ENCODE data around the gene E2F8. TPM values are rescaled to one million over a fixed set of nuclear protein-coding genes. Genes with fewer than 3 reads are reported as not detected.
"Not testable (repeated sequence)": the region's sequence is repeated elsewhere in the genome, so short reads cannot be mapped to it uniquely, and the experiment has no call there.

Gene E2F8, protein sequence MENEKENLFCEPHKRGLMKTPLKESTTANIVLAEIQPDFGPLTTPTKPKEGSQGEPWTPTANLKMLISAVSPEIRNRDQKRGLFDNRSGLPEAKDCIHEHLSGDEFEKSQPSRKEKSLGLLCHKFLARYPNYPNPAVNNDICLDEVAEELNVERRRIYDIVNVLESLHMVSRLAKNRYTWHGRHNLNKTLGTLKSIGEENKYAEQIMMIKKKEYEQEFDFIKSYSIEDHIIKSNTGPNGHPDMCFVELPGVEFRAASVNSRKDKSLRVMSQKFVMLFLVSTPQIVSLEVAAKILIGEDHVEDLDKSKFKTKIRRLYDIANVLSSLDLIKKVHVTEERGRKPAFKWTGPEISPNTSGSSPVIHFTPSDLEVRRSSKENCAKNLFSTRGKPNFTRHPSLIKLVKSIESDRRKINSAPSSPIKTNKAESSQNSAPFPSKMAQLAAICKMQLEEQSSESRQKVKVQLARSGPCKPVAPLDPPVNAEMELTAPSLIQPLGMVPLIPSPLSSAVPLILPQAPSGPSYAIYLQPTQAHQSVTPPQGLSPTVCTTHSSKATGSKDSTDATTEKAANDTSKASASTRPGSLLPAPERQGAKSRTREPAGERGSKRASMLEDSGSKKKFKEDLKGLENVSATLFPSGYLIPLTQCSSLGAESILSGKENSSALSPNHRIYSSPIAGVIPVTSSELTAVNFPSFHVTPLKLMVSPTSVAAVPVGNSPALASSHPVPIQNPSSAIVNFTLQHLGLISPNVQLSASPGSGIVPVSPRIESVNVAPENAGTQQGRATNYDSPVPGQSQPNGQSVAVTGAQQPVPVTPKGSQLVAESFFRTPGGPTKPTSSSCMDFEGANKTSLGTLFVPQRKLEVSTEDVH
- 5.2 TPM for total RNA-seq

DNA sequence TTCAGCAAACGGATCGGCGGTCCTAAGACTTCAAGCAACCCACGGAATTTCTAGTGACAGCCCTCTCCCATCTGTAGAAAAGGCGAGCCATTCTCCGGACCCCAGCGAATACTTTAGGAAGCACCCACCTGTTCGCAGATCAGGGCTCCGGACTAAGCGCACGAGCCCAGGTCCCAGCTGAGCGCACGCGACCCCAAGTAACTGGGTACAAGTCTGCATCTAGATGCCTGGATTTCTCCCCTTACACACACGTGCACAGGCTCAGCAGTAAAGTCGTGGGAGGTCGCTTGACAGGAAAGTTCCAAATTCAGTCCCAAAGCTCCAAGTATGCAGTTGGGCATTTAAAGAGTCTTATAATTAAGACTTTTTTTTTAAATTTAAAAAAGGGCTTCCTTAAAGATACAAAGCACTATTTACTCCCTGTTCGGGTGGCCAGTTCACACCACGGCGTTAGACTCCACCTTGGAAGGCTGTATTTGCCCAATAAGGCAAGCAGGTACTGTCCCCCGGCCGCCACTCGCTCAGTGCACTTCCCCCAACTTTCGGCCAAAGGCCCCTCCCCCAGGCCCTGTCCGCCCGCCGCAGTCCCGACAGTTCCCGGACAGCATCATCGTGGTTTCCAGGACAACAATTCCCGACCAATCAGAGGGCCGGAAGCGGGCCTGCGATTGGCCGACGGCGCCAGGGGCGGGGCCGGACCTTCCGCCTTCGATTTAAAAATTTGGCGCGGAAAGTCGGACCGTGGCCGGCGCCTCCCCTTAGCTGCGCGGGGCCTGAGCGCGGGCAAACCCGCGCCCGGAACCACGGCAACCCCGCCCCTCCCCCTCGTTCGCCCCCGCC is at the start of gene E2F8:
Gene E2F8 (minus strand): TSS at position 526 of the 840 bp plus-strand sequence. CDS start 824 bp downstream, outside the sequence.
- peak; percentile 85 for ATAC-seq

DNA sequence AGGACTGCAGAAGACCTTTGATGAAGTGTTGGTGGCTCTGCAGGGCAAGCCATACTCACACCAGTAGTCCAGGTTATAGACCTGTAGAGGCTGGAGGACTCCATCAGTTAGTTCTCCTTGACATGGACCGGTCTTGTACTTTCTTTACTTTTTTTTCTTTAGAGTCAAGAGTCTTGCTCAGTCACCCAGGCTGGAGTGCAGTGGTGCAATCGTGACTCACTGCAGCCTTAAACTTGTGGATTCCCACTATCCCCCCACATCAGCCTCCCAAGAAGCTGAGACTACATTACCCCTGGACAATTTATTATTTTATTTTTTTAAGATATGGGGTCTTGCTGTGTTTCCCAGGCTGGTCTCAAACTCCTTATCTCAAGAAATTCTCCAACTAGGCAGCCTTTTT is 49.6 kb upstream of the E2F8 start:
- ATAC-seq, result no peak

GRCh38 chr11:19288256-19288655 is 47.5 kb upstream of the E2F8 start:
- no peak for ATAC-seq

GRCh38 chr11:19286411-19286810 is 45.7 kb upstream of the E2F8 start:
- no peak for ATAC-seq

DNA sequence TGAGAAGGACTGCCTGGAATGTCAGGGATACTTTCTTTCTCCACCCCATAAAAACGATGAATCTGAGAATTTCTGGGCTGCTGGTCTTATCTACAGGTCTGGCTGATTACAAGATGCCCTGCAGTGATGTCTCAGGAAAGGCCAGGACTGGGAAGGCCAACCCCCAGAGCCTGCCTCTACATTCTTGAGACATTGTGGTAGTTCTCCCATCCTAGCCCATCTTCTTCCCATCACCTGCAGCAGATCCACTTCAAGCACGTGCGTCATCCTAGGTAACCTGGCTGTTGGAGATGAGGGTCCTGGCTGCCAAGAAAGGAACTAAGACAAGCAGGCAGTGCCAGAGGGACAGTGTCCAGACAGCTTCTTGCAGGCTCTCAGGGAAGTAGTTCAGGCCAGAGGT is 44.1 kb upstream of the E2F8 start:
- ATAC-seq, result no peak

GRCh38 chr11:19283991-19284390 is 43.2 kb upstream of the E2F8 start:
- ATAC-seq, result no peak

GRCh38 chr11:19281555-19281954 is 40.8 kb upstream of the E2F8 start:
- ATAC-seq, result no peak

GRCh38 chr11:19281041-19281440 is 40.3 kb upstream of the E2F8 start:
- ATAC-seq, result no peak

GRCh38 chr11:19279451-19279850 is 38.7 kb upstream of the E2F8 start:
- no peak for ATAC-seq

DNA sequence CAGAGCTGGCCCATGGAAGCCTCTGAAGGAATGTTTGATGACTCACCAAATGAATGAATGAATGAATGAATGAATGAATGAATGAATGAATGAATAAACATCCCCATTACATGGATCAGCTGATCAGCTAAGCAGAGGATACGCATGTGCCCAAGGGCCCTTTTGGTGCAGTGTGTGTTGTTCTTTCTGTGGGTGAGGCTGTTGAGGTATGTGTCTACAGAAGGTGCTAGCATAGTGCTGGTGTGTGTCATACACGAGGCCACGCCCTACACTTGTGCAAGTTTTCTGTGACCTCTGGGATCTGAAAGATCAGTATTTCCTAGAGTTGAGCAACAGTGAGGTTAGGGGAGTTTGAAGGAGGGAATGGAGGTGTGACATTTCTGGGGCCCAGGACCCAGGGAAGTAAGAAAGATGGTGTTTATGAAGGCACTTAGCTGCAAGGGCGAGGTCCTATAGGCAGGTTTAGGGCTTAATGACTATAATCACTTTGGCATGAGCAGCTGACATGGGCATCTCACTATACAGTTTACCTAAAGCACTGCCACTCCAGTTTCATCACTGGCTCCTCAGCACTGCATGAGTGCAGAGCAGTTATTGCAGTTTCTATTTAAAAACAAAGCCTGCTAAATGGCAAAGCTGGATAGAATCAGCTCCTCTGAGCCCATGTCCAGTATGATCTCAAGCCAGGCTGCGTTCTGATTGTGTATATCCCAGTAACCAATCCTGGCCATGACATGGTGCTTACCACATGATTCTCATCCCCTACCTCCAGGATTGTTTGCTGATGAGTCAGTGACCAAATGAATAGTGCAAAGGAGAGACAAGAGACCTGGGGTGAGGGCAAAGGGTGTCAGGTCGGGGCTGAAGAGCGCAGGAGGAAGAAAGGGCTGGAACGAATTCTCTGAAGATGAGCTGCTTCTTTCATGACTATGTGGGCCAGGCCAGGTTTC is 36.4 kb upstream of the E2F8 start:
- ATAC-seq, result peak; percentile 100

GRCh38 chr11:19275496-19275895 is 34.8 kb upstream of the E2F8 start:
- ATAC-seq, result peak; percentile 22

DNA sequence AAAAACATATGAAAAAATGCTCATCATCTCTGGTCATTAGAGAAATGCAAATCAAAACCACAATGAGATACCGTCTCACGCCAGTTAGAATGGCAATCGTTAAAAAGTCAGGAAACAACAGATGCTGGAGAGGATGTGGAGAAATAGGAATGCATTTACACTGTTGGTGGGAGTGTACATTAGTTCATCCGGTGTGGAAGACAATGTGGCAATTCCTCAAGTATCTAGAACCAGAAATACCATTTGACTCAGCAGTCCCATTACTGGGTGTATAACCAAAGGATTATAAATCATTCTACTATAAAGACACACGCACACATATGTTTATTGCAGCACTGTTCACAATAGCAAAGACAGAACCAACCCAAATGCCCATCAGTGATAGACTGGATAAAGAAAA is 32.5 kb upstream of the E2F8 start:
- not testable (repeated sequence) for ATAC-seq

DNA sequence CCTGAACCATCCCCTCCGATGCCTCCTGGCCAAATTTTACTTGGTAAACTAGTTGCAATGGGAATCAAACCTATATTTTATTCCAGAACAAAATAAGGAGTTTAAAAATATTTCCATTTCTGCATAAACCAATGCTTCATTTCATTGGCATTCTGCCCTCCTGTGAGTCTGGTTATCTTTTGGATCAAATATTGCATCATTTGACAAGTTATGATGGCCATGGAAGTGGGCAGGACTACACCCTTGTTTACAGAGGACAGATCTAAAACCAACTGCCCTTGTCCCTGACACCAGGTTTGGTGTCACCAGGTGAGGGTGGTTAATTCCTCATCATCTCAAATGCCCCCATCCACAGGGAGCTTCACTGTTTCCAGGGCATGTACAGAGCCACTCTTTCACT is 28.2 kb upstream of the E2F8 start:
- ATAC-seq, result no peak

DNA sequence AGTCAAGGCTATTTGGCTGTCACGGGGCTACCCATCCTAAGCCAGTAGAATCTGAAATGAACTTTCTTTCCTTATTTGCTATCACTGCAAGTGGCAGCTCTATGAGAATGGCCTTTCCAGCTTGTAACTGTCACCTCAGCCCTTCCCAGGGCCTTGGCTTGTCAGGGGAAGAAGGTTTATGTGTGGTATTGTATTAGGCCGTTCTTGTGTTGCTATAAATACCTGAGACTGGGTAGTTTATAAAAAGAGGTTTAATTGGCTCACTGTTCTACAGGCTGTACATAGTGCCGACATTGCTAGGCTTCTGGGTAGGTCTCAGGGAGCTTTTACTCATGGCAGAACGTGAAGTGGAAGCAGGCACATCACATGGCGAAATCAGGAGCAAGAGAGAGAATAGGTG is 26.8 kb upstream of the E2F8 start:
- no peak for ATAC-seq

DNA sequence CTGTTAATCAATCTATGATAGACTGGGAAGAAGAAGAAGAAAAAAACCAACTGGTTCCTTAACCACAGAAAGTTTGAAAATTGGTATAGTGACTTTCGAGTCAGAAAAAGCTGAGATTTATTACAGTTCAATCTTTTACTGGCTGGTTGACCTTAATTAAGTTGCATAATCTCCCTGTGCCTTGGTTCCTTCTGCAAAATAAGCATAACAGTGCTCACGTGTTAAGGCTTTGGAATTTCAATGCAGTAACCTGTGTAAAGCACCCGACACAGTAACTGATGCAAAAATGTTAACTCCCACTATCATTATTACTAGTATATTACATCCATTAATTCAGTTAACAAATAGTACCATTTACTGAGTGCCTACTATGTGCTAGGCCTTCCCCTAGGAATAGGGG is 22.6 kb upstream of the E2F8 start:
- no peak for ATAC-seq

GRCh38 chr11:19259487-19260345 is 19.0 kb upstream of the E2F8 start:
- peak; percentile 84 for ATAC-seq

DNA sequence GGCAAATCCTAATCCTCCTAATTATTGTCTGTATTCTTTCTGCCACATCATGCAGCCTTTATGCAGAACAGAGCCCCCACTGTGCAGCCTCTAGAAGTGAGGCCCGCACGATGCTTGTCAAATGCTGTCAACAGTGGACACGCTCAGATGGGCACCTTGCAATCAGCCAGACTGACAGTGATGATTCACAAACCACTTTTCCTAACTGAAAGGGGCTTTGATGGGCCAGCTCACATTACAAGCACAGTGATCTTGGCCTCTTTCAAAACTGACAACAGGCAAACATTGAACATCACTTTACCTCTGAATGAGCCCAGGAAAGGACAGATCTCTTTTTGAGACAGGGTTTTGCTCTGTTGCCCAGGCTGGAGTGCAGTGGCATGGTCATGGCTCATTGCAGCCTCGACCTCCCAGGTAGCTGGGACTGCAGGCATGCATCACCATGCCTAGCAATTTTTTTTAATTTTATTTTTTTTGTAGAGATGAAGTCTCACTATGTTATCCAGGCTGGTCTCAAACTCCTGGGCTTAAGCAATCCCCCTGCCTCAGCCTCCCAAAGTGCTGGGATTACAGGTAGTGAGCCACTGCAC is 18.0 kb upstream of the E2F8 start:
- no peak for ATAC-seq

GRCh38 chr11:19254441-19254840 is 13.7 kb upstream of the E2F8 start:
- not testable (repeated sequence) for ATAC-seq

- ATAC-seq, result no peak
These were observed 13.1 kb upstream of the E2F8 start for GRCh38 chr11:19253817-19254216.

DNA sequence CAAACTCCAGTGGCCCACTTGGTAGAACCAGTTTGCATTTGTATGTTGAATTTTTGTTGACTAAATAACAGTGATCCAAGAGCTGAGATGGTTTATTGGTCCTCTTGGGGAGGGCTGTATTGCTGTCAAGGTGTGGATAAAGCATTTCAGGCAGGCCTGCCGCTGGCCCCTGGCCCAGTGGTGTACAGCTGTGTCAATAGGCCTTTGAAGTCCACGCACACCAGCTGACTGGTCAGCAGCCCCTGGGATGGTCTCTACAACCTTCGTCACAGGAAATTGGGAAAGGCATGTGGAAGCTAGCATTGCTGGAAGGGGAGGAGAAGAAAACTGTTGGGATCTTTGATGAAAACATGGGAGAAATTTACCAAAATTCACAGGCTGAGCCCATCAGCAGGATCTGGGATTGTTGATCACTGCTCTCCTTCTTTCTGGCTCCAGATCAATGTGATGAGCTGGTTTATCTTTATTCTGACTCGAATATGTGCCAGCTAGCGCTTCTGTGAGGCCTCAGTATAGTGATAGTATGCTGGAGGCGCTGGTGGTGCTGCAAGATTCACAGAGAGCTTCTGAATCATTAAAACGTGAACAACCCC is 12.5 kb upstream of the E2F8 start:
- ATAC-seq, result no peak
